Activated CD8-positive, alpha-beta memory T cell treated with anti-CD3 and anti-CD28 coated beads for 1 hour (primary cell): ENCODE data around the gene RFX5.
A peak's percentile ranks its signal among the peaks of the same experiment; 100 is the strongest.
"Not testable (repeated sequence)": the region's sequence is repeated elsewhere in the genome, so short reads cannot be mapped to it uniquely, and the experiment has no call there.

Experiments
- DNase-seq, 2 donors: peaks; one replicate each; pipeline ENCODE4 v3.0.0-alpha.2; 2020; ENCODE audit warnings: low read depth in 1 of 2; ENCODE audit errors: extremely low read depth in 1 of 2

RFX5 gene

GRCh38 chr1:151362308-151363155, 15.5 kb upstream of the RFX5 start:
- DNase-seq, result no peak

- DNase-seq, result no peak
Observed at GRCh38 chr1:151361883-151362282, 14.8 kb upstream of the RFX5 start.

GRCh38 chr1:151356696-151357095, 9.6 kb upstream of the RFX5 start:
- no peak for DNase-seq

GRCh38 chr1:151352021-151352718, 5.1 kb upstream of the RFX5 start:
- no peak for DNase-seq

- DNase-seq, result not testable (repeated sequence)
Observed at GRCh38 chr1:151350323-151350722, 3.3 kb upstream of the RFX5 start.

- DNase-seq, result no peak
Observed at GRCh38 chr1:151347523-151348246, 633 bp upstream of the RFX5 start.

- no peak for DNase-seq
Observed at GRCh38 chr1:151346082-151346768, 827 bp downstream of the RFX5 start.

GRCh38 chr1:151344291-151344690, 2.8 kb downstream of the RFX5 start:
- DNase-seq, result no peak

GRCh38 chr1:151343587-151343986, 3.5 kb downstream of the RFX5 start:
- no peak for DNase-seq

GRCh38 chr1:151342569-151342968, 4.5 kb downstream of the RFX5 start:
- DNase-seq, result no peak

- DNase-seq, result no peak
Observed at GRCh38 chr1:151342021-151342420, 5.0 kb downstream of the RFX5 start.

- peak in 1 of 2 donors; percentile 22 for DNase-seq
Observed at GRCh38 chr1:151340870-151341754, 5.9 kb downstream of the RFX5 start.

- DNase-seq, result no peak
Observed at GRCh38 chr1:151336556-151336955, 10.5 kb downstream of the RFX5 start.

GRCh38 chr1:151334822-151335221, 12.2 kb downstream of the RFX5 start:
- DNase-seq, result no peak

GRCh38 chr1:151327903-151328674, 19.0 kb downstream of the RFX5 start:
- DNase-seq, result no peak

GRCh38 chr1:151327223-151327902, 19.7 kb downstream of the RFX5 start, which contains the start of gene PI4KB:
TSS of gene PI4KB (minus strand) at chr1:151327416. CDS start at chr1:151316481, 10,935 bp downstream.
- DNase-seq, result peak; percentile 66 to 72

GRCh38 chr1:151326619-151327222, 20.3 kb downstream of the RFX5 start:
- DNase-seq, result peak; percentile 16 to 25
